ENCODE data around the gene CANX.
A peak's percentile ranks its signal among the peaks of the same experiment; 100 is the strongest.

Gene CANX

GRCh38 chr5:179779826-179780225 is 81.1 kb downstream of the CANX start:
- TF ChIP-seq CTCF (IDR thresholded peaks at IDR 0.05), result no peak
- Histone ChIP-seq H3K4me3 (ENCODE audit: low read depth in 1 of 2, low read length in 1 of 2) (no peak overlapping the region), H3K36me3 (peaks cover 31% of the 10 kb centered on the region), H3K4me1 (ENCODE audit: control insufficient read depth in 1 of 2, insufficient read depth in 1 of 2, low read depth in 1 of 2, low read length in 1 of 2) (peaks cover 72 to 78% of the 10 kb centered on the region in 2 experiments), H3K27me3 (no peaks in the 10 kb centered on the region), H3K9me3 (no peaks in the 10 kb centered on the region), H3K27ac (peak overlapping the region; percentile 71)

GRCh38 chr5:179780362-179780761 is 81.6 kb downstream of the CANX start:
- peaks cover 26% of the 10 kb centered on the region for H3K36me3 ChIP-seq
- no peaks in the 10 kb centered on the region for H3K27me3 ChIP-seq
- H3K9me3 ChIP-seq, result no peaks in the 10 kb centered on the region
- no peak for TF ChIP-seq CTCF (IDR thresholded peaks at IDR 0.05)
- H3K27ac ChIP-seq, result peak overlapping the region; percentile 71
- peaks cover 70 to 73% of the 10 kb centered on the region in 2 experiments for H3K4me1 ChIP-seq (ENCODE audit: control insufficient read depth in 1 of 2, insufficient read depth in 1 of 2, low read depth in 1 of 2, low read length in 1 of 2)
- peak overlapping the region in 1 of 2 experiments; percentile 6 for H3K4me3 ChIP-seq (ENCODE audit: low read depth in 1 of 2, low read length in 1 of 2)

Data from neutrophil (primary cell).